GM12873 (cell line): ENCODE results near the gene AGPAT4.

Experiments
- CTCF ChIP-seq: IDR thresholded peaks from 2 replicates; pipeline ENCODE4 v1.5.1; 2012; ENCODE audit warnings: low read depth, mild to moderate bottlenecking, moderate library complexity, low read length, control low read depth; ENCODE audit not compliant: insufficient read depth; ENCODE audit errors: missing control alignments

Gene AGPAT4

GRCh38 chr6:161115468-161115867 lies 158.4 kb downstream of the AGPAT4 start:
- TF ChIP-seq CTCF: no peak

GRCh38 chr6:161111261-161111660 lies 162.6 kb downstream of the AGPAT4 start:
- TF ChIP-seq CTCF: no peak

GRCh38 chr6:161110028-161110779 lies 163.7 kb downstream of the AGPAT4 start:
- TF ChIP-seq CTCF: no peak

GRCh38 chr6:161109366-161109765 lies 164.5 kb downstream of the AGPAT4 start:
- TF ChIP-seq CTCF: no peak

GRCh38 chr6:161108916-161109315 lies 164.9 kb downstream of the AGPAT4 start:
- no peak for TF ChIP-seq CTCF

GRCh38 chr6:161107779-161108730 lies 165.8 kb downstream of the AGPAT4 start:
- no peak for TF ChIP-seq CTCF

GRCh38 chr6:161105408-161105807 lies 168.5 kb downstream of the AGPAT4 start:
- TF ChIP-seq CTCF: no peak
